IPS-15b (cell line): Measurements from ENCODE around the gene SIL1.

ENCODE experiments used
- H3K27me3 ChIP-seq: one replicate; pipeline ENCODE4 v1.6.1; 2013; ENCODE audit warnings: low read length; ENCODE audit not compliant: control insufficient read depth, insufficient read depth
- H3K36me3 ChIP-seq: one replicate; pipeline ENCODE4 v1.6.1; 2013; ENCODE audit warnings: low read length; ENCODE audit not compliant: control insufficient read depth, insufficient read depth
- H3K4me1 ChIP-seq: one replicate; pipeline ENCODE4 v1.6.1; 2013; ENCODE audit warnings: mild to moderate bottlenecking, low read length; ENCODE audit not compliant: control insufficient read depth, insufficient read depth
- H3K4me3 ChIP-seq: one replicate; pipeline ENCODE4 v1.5.1; 2013; ENCODE audit warnings: low read depth, low read length
- H3K9ac ChIP-seq: one replicate; pipeline ENCODE4 v1.6.1; 2013; ENCODE audit warnings: low read depth, mild to moderate bottlenecking, low read length
- H3K9me3 ChIP-seq: one replicate; pipeline ENCODE4 v1.6.1; 2013; ENCODE audit warnings: mild to moderate bottlenecking, low read length; ENCODE audit not compliant: control insufficient read depth, insufficient read depth

SIL1 gene

GRCh38 chr5:139133282-139133681, 64.9 kb downstream of the SIL1 start:
- Histone ChIP-seq H3K36me3 (no peaks in the 10 kb centered on the region), H3K4me3 (no peak overlapping the region), H3K4me1 (peaks cover 4% of the 10 kb centered on the region), H3K9me3 (no peaks in the 10 kb centered on the region), H3K27me3 (no peaks in the 10 kb centered on the region), H3K9ac (no peak overlapping the region)

GRCh38 chr5:139132515-139132914, 65.7 kb downstream of the SIL1 start:
- H3K27me3 ChIP-seq, result no peaks in the 10 kb centered on the region
- H3K9ac ChIP-seq, result no peak overlapping the region
- H3K36me3 ChIP-seq, result no peaks in the 10 kb centered on the region
- no peak overlapping the region for H3K4me3 ChIP-seq
- no peaks in the 10 kb centered on the region for H3K9me3 ChIP-seq
- H3K4me1 ChIP-seq, result peaks cover 4% of the 10 kb centered on the region

DNA sequence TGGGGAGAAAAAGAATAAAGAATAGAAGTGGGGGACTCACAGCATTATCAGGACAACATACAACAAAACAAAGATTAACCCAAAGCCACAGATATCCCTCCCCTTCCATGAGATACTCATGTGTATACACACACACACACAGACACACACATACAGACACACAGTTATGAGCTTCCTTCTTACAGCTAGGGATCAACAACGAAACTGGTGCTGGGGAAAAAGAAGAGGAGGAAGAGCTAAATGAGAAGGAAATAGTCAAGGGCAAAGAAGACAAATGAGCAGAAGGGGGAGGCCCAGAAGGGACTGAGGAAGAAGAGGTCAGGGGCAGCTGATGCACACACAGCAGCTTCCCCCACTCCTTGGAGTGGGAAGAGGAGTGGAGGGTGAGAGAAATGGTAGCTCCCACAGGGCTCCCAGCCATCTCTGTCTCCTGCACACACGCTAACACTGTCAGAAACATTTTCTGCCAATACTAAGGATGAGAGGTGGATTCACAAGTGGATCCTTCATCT, 66.2 kb downstream of the SIL1 start:
- H3K36me3 ChIP-seq, result no peaks in the 10 kb centered on the region
- no peak overlapping the region for H3K4me3 ChIP-seq
- H3K9me3 ChIP-seq, result no peaks in the 10 kb centered on the region
- H3K27me3 ChIP-seq, result no peaks in the 10 kb centered on the region
- H3K4me1 ChIP-seq, result peaks cover 4% of the 10 kb centered on the region
- H3K9ac ChIP-seq, result no peak overlapping the region

- Histone ChIP-seq H3K9me3 (no peaks in the 10 kb centered on the region), H3K4me3 (no peak overlapping the region), H3K27me3 (no peaks in the 10 kb centered on the region), H3K4me1 (peaks cover 4% of the 10 kb centered on the region), H3K9ac (no peak overlapping the region), H3K36me3 (no peaks in the 10 kb centered on the region)
Measured at GRCh38 chr5:139131465-139131864, 66.7 kb downstream of the SIL1 start.

DNA sequence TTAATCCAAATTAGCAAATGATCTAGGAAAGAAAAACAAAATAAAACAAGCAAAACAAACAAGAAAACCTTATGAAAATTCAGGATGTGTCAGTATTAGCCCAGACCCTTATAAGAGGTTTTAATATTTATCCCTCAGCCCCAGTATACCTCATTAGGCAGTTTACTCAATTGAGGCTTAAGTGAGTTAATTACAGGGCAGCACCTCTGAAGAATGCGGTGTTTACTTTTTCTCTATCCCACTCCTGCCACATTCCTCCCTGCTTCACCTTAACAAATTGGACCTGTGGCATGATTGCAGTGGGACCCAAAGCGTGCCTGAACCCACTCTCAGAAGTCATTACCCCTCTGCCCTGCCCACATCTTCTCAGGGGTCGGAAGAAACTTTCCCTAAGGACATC, 67.1 kb downstream of the SIL1 start:
- no peak overlapping the region for H3K9ac ChIP-seq
- H3K9me3 ChIP-seq, result no peaks in the 10 kb centered on the region
- no peaks in the 10 kb centered on the region for H3K27me3 ChIP-seq
- H3K36me3 ChIP-seq, result no peaks in the 10 kb centered on the region
- peaks cover 4% of the 10 kb centered on the region for H3K4me1 ChIP-seq
- H3K4me3 ChIP-seq, result no peak overlapping the region

DNA sequence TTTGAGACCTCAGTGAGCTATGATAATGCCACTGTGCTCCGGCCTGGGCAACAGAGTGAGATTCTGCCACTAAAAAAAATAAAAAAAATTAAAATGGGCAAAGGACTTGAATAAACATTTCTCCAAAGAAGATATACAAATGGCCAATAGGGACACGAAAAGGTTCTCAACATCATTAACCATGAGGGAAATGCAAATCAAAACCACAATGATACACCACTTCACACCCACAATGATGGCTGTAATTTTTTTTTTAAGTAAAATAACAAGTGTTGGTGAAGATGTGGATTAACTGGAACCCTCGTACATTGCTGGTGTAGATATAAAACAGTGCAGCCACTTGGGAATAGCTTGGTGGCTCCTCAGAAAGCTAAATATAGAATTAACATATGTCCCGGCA, 68.0 kb downstream of the SIL1 start:
- H3K4me3 ChIP-seq, result no peak overlapping the region
- H3K9me3 ChIP-seq, result no peaks in the 10 kb centered on the region
- no peaks in the 10 kb centered on the region for H3K36me3 ChIP-seq
- H3K9ac ChIP-seq, result no peak overlapping the region
- H3K27me3 ChIP-seq, result no peaks in the 10 kb centered on the region
- peaks cover 4% of the 10 kb centered on the region for H3K4me1 ChIP-seq

DNA sequence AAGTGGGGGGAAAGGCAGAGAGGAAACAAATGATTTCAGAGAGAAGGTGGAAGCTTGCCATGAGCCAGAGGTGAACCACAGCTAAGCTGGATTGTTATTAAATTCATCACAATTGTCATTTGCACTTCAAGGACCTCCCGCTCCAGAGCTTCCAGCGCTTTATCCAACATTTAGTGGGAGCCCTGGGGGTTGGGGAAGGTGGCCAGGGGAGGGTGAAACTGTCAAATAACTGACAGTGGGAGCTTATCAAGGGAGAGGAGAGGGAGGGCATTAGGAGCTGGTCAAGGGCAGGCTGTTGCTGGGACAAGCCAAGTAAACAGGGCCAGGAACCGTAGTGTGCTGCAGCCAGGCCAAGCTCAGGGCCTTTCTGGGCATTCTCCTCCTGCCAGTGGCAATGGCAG, 71.5 kb downstream of the SIL1 start:
- Histone ChIP-seq H3K9me3 (no peaks in the 10 kb centered on the region), H3K9ac (no peak overlapping the region), H3K27me3 (no peaks in the 10 kb centered on the region), H3K4me3 (no peak overlapping the region), H3K4me1 (peaks cover 4% of the 10 kb centered on the region), H3K36me3 (no peaks in the 10 kb centered on the region)

- Histone ChIP-seq H3K36me3 (no peaks in the 10 kb centered on the region), H3K9ac (no peak overlapping the region), H3K27me3 (no peaks in the 10 kb centered on the region), H3K9me3 (no peaks in the 10 kb centered on the region), H3K4me1 (peaks cover under 1% of the 10 kb centered on the region), H3K4me3 (no peak overlapping the region)
Measured at GRCh38 chr5:139125991-139126390, 72.2 kb downstream of the SIL1 start.

GRCh38 chr5:139124774-139125520, 73.2 kb downstream of the SIL1 start:
- H3K36me3 ChIP-seq, result no peaks in the 10 kb centered on the region

DNA sequence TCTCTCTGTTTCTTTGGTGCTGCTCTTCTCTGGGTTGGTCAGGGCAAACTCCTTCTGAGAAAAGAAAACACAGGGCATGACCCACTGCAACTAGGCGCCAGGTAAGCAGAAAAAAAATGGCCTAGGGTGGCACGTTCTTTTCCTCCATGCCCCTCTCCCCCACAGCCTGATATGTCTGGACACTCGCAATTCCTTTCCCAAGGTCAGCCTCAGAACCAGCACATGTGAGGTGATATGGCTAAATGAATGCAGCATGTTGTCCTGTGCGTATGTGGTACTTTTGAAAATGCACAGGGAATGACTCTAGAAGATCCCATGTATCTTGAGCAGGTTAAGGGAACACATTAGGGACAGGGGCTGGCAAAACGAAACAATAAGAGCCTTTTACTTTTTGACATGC, 77.0 kb downstream of the SIL1 start:
- no peaks in the 10 kb centered on the region for H3K4me1 ChIP-seq
- no peaks in the 10 kb centered on the region for H3K9me3 ChIP-seq
- no peak overlapping the region for H3K4me3 ChIP-seq
- no peak overlapping the region for H3K9ac ChIP-seq
- no peaks in the 10 kb centered on the region for H3K27me3 ChIP-seq
- peaks cover 2% of the 10 kb centered on the region for H3K36me3 ChIP-seq

More at GRCh38 chr5:139124774-139125520, 73.2 kb downstream of the SIL1 start:
- Histone ChIP-seq H3K9me3 (no peaks in the 10 kb centered on the region), H3K4me3 (no peak overlapping the region), H3K9ac (no peak overlapping the region), H3K4me1 (no peaks in the 10 kb centered on the region), H3K27me3 (no peaks in the 10 kb centered on the region)

GRCh38 chr5:139120521-139120920, 77.6 kb downstream of the SIL1 start:
- peaks cover 2% of the 10 kb centered on the region for H3K36me3 ChIP-seq
- no peak overlapping the region for H3K9ac ChIP-seq

DNA sequence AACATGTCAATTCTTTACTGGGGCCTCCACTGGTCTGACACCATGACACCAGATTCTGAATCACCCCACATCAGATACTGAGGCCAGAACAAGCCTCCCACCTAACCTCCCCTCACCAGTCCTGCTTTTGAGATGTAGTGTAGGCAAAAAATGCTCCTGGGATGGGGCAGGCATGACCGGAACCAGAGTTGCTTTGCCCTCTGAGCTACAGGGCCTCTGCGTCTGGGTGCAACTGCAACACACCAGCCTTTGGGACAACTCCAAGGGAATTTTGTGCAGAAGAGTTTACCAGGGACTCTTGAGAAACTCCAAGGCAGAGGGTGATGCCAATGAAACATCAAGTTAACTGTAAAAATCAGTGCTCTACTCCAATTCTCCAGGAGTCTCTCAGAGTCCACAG, 79.4 kb downstream of the SIL1 start:
- Histone ChIP-seq H3K4me1 (no peaks in the 10 kb centered on the region), H3K9ac (no peak overlapping the region), H3K4me3 (no peak overlapping the region), H3K9me3 (no peaks in the 10 kb centered on the region), H3K36me3 (peaks cover 2% of the 10 kb centered on the region), H3K27me3 (no peaks in the 10 kb centered on the region)

More at GRCh38 chr5:139120521-139120920, 77.6 kb downstream of the SIL1 start:
- Histone ChIP-seq H3K4me3 (no peak overlapping the region), H3K4me1 (no peaks in the 10 kb centered on the region), H3K27me3 (no peaks in the 10 kb centered on the region), H3K9me3 (no peaks in the 10 kb centered on the region)
